Activated CD8-positive, alpha-beta T cell treated with anti-CD3 and anti-CD28 coated beads, Interleukin-2, amount 10 ng/mL, durations not matched to agents 7 days and 5 days (primary cell): ENCODE results near the gene NTN5. TPM values are rescaled to one million over a fixed set of nuclear protein-coding genes. Genes with fewer than 3 reads are reported as not detected.

Source experiments
- ATAC-seq: fragments of 150-1000 bp; cut with Tn5 transposase; one replicate; pipeline ENCODE4 v1.10.0; 2021; ENCODE audit warnings: moderate library complexity
- CTCF ChIA-PET: fragments of 350-600 bp; sonication (Branson Sonifier 250); formaldehyde crosslinking; loops from one replicate; lab custom pipeline; 2021; ENCODE audit warnings: antibody characterized with exemption; lab: Charles Lee
- POLR2A ChIA-PET: fragments of 350-600 bp; sonication (Branson Sonifier 250); formaldehyde crosslinking; loops from one replicate; lab custom pipeline; 2021; ENCODE audit warnings: antibody characterized with exemption; lab: Charles Lee
- DNase-seq: peaks from one replicate; pipeline ENCODE4 v3.0.0-alpha.2; 2020
- H3K27ac Mint-ChIP-seq: one replicate; pipeline ENCODE4 v1.8.0; 2021; ENCODE audit warnings: mild to moderate bottlenecking, mixed read lengths
- H3K27me3 Mint-ChIP-seq: one replicate; pipeline ENCODE4 v1.8.0; 2021; ENCODE audit warnings: low read depth, mixed read lengths
- H3K36me3 Mint-ChIP-seq: one replicate; pipeline ENCODE4 v1.8.0; 2021; ENCODE audit warnings: low read depth, mixed read lengths
- H3K4me1 Mint-ChIP-seq: one replicate; pipeline ENCODE4 v1.8.0; 2021; ENCODE audit warnings: low read depth, mixed read lengths
- H3K4me3 Mint-ChIP-seq: one replicate; pipeline ENCODE4 v1.8.0; 2021; ENCODE audit warnings: mild to moderate bottlenecking, mixed read lengths
- H3K9me3 Mint-ChIP-seq: one replicate; pipeline ENCODE4 v1.8.0; 2022; ENCODE audit warnings: mixed read lengths; ENCODE audit not compliant: insufficient read depth
- total RNA-seq, 2 experiments: library from RNA; stranded (reverse); gene quantifications; one replicate each; pipeline ENCODE4 v1.2.3, GENCODE V29; 2021

Gene NTN5
- total RNA-seq, 2 experiments from 2014 or later: 0.55 to 0.78 TPM

DNA sequence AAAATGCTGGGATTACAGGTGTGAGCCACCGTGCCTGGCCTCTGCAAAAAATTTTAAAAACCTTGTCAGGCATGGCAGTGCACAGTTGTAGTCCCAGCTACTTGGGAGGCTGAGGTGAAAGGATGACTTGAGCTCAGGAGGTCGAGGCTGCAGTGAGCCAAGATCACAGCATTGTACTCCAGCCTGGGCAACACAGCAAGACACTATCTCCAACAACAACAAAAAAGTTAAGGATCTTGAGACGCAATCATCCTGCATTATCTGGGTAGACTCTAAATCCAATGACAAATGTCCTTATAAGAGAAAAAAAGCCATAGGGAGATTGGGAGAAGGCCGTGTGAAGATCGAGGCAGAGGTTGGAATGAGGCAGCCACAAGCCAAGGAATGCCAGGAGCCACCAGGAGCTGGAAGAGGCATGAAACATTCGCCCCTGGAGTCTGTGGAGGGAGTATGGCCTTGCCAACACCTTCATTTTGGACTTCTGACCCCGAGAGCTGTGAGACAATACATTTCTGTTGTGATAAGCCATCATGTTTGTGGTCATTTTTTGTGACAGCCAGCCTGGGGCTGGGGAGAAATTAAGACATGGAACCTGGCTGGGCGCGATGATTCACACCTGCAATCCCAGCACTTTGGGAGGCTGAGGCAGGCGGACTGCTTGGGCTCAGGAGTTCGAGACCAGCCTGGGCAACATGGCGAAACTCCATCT lies 21.7 kb downstream of the NTN5 start:
- peaks cover 35% of the 10 kb centered on the region for H3K4me1 Mint-ChIP-seq
- no peak for ATAC-seq
- no peak overlapping the region for H3K27ac Mint-ChIP-seq
- H3K36me3 Mint-ChIP-seq: no peaks in the 10 kb centered on the region
- ChIA-PET POLR2A (interaction anchor here (0.6 to 0.9 kb wide), 2 partner anchors 8 to 1706 kb away, joined by 3 read pairs; no protein-coding TSS in a partner anchor), CTCF (interaction anchor here (0.9 to 1.2 kb wide), 2 partner anchors 24 to 191 kb away, joined by 3 to 5 read pairs; no protein-coding TSS in a partner anchor)
- no peak for DNase-seq
- H3K27me3 Mint-ChIP-seq: no peaks in the 10 kb centered on the region
- H3K9me3 Mint-ChIP-seq: no peaks in the 10 kb centered on the region
- no peak overlapping the region for H3K4me3 Mint-ChIP-seq

DNA sequence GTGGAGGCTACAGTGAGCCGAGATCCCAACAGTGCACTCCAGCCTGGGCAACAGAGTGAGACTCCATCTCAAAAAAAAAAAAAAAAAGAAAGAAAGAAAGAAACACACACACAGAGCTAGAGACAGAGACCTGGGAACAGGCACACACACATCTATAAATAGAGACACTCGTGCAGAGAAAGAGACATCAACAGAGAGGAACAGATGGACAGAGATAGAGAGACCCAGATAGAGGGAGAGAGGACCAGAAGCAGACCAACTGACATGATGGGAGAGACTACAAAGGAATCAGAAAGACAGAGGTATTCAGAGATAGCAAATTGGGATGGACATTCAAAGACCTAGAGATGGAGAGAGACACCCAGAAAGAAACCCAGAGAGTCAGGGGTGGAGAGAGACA lies 24.7 kb downstream of the NTN5 start:
- DNase-seq (no peak), ATAC-seq (no peak)
- H3K27ac Mint-ChIP-seq: peak overlapping the region; percentile 10
- no peaks in the 10 kb centered on the region for H3K27me3 Mint-ChIP-seq
- no peak overlapping the region for H3K4me3 Mint-ChIP-seq
- POLR2A ChIA-PET: no interaction called here
- H3K9me3 Mint-ChIP-seq: no peaks in the 10 kb centered on the region
- no peaks in the 10 kb centered on the region for H3K36me3 Mint-ChIP-seq
- peaks cover 51% of the 10 kb centered on the region for H3K4me1 Mint-ChIP-seq
- CTCF ChIA-PET: no interaction called here

DNA sequence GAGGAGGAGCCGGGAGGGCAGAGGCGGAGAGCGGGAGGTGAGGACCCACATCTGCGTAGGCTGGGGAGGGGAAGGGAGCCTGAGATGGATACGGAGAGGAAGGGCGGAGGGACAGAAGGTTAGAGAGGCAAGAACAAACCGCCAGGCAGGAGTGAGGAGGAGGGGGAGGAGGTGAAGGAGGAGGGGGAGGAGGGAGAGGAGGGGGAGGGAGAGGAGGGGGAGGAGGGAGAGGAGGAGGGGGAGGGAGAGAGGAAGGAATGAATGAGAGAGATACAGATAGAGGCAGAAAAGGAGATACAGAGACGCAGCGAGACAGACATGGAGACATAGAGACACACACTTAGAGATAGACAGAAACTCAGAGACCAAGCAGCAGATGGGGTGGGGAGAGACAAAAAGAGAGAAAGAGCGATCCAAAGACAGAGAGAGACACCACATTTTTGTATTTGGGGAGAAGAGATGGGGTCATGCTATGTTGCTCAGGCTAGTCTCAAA lies 26.0 kb downstream of the NTN5 start:
- H3K4me1 Mint-ChIP-seq: peaks cover 46% of the 10 kb centered on the region

DNA sequence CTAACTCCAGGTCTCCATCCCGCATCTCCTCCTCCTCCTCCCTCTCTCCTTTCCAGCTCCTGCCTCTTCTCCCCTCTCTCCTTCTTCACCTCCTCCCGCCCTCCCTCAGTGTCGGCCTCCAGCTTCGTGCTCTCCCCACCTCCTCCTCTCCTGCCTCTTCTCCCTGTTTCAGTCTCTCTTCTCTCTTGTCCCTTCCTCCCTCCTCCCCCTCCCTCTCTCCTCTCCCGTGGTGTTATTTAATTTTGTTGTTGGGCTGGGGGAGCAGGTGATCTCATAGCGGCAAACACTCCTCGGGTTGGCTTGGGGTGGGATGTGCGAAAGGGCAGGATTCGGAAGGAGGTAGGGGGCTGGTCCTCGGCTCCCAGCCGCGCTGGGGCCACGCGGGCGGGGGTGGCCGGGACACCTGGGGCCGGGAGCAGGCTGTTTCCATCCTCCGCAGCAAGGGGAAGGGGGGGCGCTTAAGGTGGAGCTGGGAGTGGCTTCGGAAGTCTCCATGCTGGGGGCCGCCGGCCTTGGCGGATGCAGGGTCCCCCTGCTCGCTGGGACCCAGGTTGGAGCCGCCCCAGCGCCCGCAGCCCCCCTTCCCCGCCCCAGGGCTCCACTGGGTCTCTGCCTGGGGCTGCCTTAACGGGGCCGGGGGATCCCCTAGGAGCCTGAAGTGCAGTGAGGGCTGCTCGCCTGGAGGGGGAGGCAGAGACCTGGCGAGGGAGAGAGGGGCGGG lies 26.7 kb downstream of the NTN5 start, which contains the start of gene CA11:
TSS of gene CA11 (minus strand) at position 187 of the 721 bp plus-strand sequence. CDS start 555 bp downstream, outside the sequence.
- peak; percentile 90 for ATAC-seq
- no peaks in the 10 kb centered on the region for H3K27me3 Mint-ChIP-seq
- peak; percentile 93 for DNase-seq
- peak within 1 kb of the TSS; percentile 79 for H3K4me3 Mint-ChIP-seq
- no peaks in the 10 kb centered on the region for H3K9me3 Mint-ChIP-seq
- peak within 1 kb of the TSS; percentile 76 for H3K27ac Mint-ChIP-seq
- no peaks in the 10 kb centered on the region for H3K36me3 Mint-ChIP-seq
- ChIA-PET POLR2A (interaction anchor here (0.6 to 1.9 kb wide), 5 partner anchors 9 to 308 kb away, joined by 3 to 9 read pairs (median 4); partner anchors contain the start of genes BAX, DBP, RPL18 and SPHK2), CTCF (interaction anchor here (0.8 to 3.0 kb wide), 22 partner anchors 12 to 347 kb away, joined by 3 to 36 read pairs (median 6); partner anchors contain the start of genes GYS1, HSD17B14 and RUVBL2)
- H3K4me1 Mint-ChIP-seq: peaks cover 46% of the 10 kb centered on the region

More for the DNA sequence above, 26.0 kb downstream of the NTN5 start:
- H3K9me3 Mint-ChIP-seq: no peaks in the 10 kb centered on the region
- ChIA-PET POLR2A (interaction anchor here (0.6 to 1.9 kb wide), 4 partner anchors 9 to 289 kb away, joined by 3 to 9 read pairs (median 5); partner anchors contain the start of genes DBP, RPL18 and SPHK2), CTCF (interaction anchor here (1.2 to 2.4 kb wide), 9 partner anchors 12 to 197 kb away, joined by 4 to 20 read pairs (median 6); no protein-coding TSS in a partner anchor)
- ATAC-seq: no peak
- no peak for DNase-seq
- H3K36me3 Mint-ChIP-seq: no peaks in the 10 kb centered on the region
- peak overlapping the region; percentile 65 for H3K27ac Mint-ChIP-seq
- no peaks in the 10 kb centered on the region for H3K27me3 Mint-ChIP-seq
- peak overlapping the region; percentile 79 for H3K4me3 Mint-ChIP-seq

DNA sequence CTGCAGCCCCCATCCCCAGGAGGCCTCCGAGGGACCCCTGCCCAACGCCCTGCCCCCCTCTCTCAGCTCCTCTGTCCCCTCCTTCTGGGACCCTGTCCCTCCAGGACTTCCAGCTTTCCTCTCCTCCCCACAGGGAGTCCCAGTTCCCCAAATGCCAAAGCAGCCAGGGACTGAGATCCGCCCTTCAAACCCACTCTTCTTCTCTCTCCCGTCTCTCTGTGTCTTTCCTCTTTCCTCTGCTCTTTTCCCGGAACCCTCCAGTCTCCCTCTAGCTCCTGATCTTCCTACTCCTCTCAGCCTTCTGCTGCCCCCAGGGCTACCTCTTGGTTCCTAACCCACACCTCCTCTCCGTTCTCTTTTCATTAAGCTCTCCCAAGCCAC lies 27.2 kb downstream of the NTN5 start:
- H3K4me3 Mint-ChIP-seq: peak overlapping the region; percentile 79
- CTCF ChIA-PET: interaction anchor here (0.8 to 3.0 kb wide), 23 partner anchors 11 to 348 kb away, joined by 3 to 36 read pairs (median 6); partner anchors contain the start of genes GYS1, HSD17B14 and RUVBL2
- H3K9me3 Mint-ChIP-seq: no peaks in the 10 kb centered on the region
- peak overlapping the region; percentile 76 for H3K27ac Mint-ChIP-seq
- H3K36me3 Mint-ChIP-seq: no peaks in the 10 kb centered on the region
- H3K4me1 Mint-ChIP-seq: peaks cover 44% of the 10 kb centered on the region
- no peak for ATAC-seq
- no peak for DNase-seq
- H3K27me3 Mint-ChIP-seq: no peaks in the 10 kb centered on the region
- POLR2A ChIA-PET: interaction anchor here (0.7 to 1.9 kb wide), 6 partner anchors 8 to 309 kb away, joined by 3 to 9 read pairs (median 4); partner anchors contain the start of genes BAX, DBP, PPP1R15A and RPL18

DNA sequence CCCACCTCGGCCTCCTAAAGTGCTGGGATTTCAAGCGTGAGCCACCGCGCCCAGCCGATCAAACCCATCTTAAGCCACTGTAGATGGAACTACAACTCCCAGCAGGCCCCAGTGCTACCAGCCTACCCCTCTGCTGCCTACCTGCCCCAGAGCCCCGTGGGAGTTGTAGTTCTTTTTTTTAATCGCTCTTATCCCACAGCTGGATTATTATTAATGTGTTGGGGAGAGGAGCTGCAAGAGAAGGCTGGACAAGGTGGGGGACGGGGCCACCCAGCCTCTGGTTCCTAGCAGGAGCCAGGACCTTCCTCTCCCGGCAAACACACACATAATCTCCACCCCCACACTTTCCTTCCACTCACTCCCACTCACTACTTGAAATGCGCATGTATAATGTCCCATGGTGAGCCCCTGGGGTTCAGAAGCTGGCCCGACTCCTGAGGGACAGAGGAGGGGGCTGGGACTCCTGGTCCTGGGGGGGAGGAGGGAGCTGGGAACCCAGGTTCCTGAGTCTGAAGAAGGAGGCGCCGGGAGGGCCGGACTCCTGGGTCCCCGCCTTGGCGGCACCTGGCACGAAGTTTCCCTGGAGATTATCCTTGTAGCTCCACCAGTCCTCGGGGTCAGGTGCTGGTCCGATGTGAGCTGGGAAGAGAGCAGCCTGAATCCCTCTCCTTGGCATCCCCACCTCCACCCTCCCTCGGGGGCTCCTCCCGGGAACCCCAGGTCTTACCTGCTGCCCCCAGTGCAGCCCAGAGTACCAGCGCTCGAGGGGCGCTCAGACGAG lies 27.8 kb downstream of the NTN5 start:
- peak; percentile 87 for DNase-seq
- Mint-ChIP-seq H3K27ac (peak overlapping the region; percentile 76), H3K9me3 (no peaks in the 10 kb centered on the region), H3K27me3 (no peaks in the 10 kb centered on the region), H3K36me3 (no peaks in the 10 kb centered on the region), H3K4me1 (peaks cover 43% of the 10 kb centered on the region), H3K4me3 (peak overlapping the region; percentile 79)
- ATAC-seq: peak; percentile 60
- ChIA-PET CTCF (interaction anchor here (0.6 to 3.0 kb wide), 21 partner anchors 11 to 348 kb away, joined by 3 to 36 read pairs (median 6); partner anchors contain the start of genes GYS1, HSD17B14 and RUVBL2), POLR2A (interaction anchor here (0.7 to 1.9 kb wide), 5 partner anchors 8 to 309 kb away, joined by 3 to 9 read pairs (median 4); partner anchors contain the start of genes BAX, DBP, PPP1R15A and RPL18)

DNA sequence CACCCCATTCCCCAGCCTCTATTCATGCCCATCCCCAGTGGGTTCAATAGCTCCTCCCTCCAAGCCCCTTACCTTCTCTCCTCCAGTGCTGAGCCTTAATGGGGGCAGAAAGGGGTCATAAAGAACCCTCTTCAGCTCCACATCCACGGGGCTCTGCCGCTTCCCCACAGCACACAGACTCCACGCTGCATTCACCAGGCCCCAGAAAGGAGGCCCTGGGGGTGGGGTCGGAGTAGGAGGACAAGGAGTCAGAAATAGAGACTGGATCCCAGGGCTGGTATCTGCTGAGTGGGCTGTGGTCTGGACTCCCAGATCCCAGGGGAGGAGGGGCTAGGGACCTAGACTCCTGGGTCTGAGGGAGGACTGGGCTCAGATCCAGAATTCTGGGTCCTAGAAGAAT lies 28.5 kb downstream of the NTN5 start:
- no peak overlapping the region for H3K27ac Mint-ChIP-seq
- H3K36me3 Mint-ChIP-seq: no peaks in the 10 kb centered on the region
- ChIA-PET CTCF (interaction anchor here (0.6 to 3.0 kb wide), 8 partner anchors 13 to 150 kb away, joined by 3 to 36 read pairs (median 10); partner anchors contain the start of genes RPL18 and SPHK2), POLR2A (interaction anchor here (0.5 to 1.3 kb wide), 2 partner anchors 8 to 31 kb away, joined by 3 to 5 read pairs; partner anchors contain the start of gene DBP)
- H3K27me3 Mint-ChIP-seq: no peaks in the 10 kb centered on the region
- no peaks in the 10 kb centered on the region for H3K9me3 Mint-ChIP-seq
- no peak for DNase-seq
- no peak overlapping the region for H3K4me3 Mint-ChIP-seq
- no peak for ATAC-seq
- peaks cover 42% of the 10 kb centered on the region for H3K4me1 Mint-ChIP-seq

DNA sequence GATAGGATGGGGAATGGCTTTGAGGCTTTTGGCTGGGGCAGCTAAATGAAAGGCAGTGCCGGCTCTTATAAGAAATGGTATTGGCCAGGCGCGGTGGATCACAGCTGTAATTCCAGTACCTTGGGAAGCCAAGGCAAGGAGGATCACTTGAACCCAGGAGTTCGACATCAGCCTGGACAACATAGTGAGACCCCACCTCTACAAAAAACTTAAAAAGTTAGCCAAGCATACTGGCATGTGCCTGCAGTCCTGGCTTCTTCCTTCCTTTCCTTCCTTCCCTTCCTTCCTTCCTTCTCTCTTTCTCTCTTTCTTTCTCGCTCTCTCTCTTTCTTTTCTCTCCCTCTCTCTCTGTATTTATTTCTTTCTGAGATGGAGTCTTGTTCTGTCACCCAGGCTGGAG lies 30.0 kb downstream of the NTN5 start:
- Mint-ChIP-seq H3K27me3 (no peaks in the 10 kb centered on the region), H3K27ac (no peak overlapping the region), H3K4me3 (no peak overlapping the region), H3K36me3 (no peaks in the 10 kb centered on the region), H3K4me1 (peaks cover 46% of the 10 kb centered on the region), H3K9me3 (no peaks in the 10 kb centered on the region)
- DNase-seq (no peak), ATAC-seq (no peak)
- POLR2A ChIA-PET: interaction anchor here (2.9 kb wide), 1 partner anchor 24 kb away, joined by 12 read pairs; the partner anchor contains the start of genes RPL18 and SPHK2
- CTCF ChIA-PET: no interaction called here

DNA sequence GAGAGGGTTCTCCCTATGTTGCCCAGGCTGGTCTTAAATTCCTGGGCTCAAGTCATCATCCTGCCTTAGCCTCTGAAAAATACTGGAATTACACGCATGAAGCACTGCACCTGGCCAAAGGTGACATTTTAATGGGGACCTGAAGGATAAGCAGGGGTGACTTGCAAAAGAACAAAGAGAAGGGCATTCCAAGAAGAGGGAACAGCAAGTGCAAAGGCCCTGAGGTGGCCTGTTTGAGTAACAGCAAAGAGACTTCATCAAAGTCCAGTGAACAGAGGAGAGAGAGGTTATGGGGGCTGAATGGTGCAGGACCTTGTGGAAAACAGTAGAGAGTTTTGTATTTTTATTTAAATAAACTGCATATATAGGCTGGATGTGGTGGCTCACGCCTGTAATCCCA lies 31.0 kb downstream of the NTN5 start:
- no peak overlapping the region for H3K27ac Mint-ChIP-seq
- H3K36me3 Mint-ChIP-seq: no peaks in the 10 kb centered on the region
- ATAC-seq (no peak), DNase-seq (no peak)
- H3K4me3 Mint-ChIP-seq: no peak overlapping the region
- no peaks in the 10 kb centered on the region for H3K9me3 Mint-ChIP-seq
- H3K27me3 Mint-ChIP-seq: no peaks in the 10 kb centered on the region
- CTCF ChIA-PET: interaction anchor here (0.8 kb wide), 1 partner anchor 33 kb away, joined by 3 read pairs; no protein-coding TSS in a partner anchor
- POLR2A ChIA-PET: interaction anchor here (2.9 kb wide), 1 partner anchor 23 kb away, joined by 12 read pairs; the partner anchor contains the start of genes RPL18 and SPHK2
- H3K4me1 Mint-ChIP-seq: peaks cover 44% of the 10 kb centered on the region

DNA sequence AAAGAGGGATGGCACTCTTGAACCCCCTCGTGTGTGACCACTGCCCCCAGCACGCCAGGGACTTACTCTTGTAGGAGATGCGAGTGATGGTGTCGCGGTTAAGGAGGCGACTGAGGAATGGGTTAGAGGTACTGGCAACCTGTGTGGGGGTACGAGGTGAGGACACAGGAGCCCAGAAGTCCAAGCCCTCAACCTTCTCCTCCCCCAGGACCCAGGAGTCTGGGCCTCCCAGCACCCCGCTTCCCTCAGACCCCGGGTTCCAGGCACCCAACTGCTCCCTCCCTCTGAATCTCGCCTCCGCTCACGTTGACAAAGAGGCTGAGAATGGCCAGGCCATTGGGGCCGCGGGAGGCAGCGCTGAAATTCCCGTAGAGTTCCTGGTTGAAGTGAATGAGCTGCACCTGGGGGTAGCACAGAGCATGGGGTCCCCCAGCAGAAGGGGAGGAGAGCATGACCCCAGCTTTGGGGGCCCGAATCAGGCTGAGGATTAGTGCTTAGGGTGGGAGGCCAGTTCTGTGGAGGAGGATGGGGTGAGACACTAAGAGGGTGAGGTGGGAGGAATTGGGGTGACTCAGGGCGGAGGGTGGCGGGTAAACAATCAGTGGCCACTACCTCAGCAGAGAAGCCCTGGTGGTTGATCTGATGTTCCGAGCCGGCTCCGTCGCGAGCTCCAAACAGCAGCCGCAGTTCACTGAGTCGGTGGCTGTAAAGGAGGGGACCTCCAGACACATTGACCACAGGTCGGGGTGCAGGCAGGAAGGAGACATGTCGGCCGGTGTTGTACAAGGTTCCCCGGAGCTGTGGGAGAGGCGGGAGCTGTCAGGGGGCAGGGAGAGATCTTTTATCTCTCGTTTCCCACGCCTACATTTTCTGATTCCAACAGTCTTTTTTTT lies 33.1 kb downstream of the NTN5 start:
- H3K27ac Mint-ChIP-seq: peak overlapping the region; percentile 96
- no peaks in the 10 kb centered on the region for H3K9me3 Mint-ChIP-seq
- CTCF ChIA-PET: no interaction called here
- peak overlapping the region; percentile 97 for H3K4me3 Mint-ChIP-seq
- H3K4me1 Mint-ChIP-seq: peaks cover 39% of the 10 kb centered on the region
- DNase-seq (no peak), ATAC-seq (no peak)
- POLR2A ChIA-PET: no interaction called here
- H3K27me3 Mint-ChIP-seq: no peaks in the 10 kb centered on the region
- H3K36me3 Mint-ChIP-seq: no peaks in the 10 kb centered on the region
